Natural killer cell (primary cell): Measurements from ENCODE around the gene SLC40A1. TPM values are rescaled to one million over a fixed set of nuclear protein-coding genes. Genes with fewer than 3 reads are reported as not detected.

Experiments
- ATAC-seq, 3 donors: fragments of 150-1000 bp in 2 of 3; fragments of 200-7000 bp in 1 of 3; cut with Tn5 transposase; 1 replicate in 1 of 3; 2 replicates in 2 of 3; pipeline ENCODE4 v1.10.0; 2021; ENCODE audit warnings: mild to moderate bottlenecking in 2 of 3, moderate library complexity in 2 of 3
- DNase-seq, 2 donors: peaks; one replicate each; pipeline versions ENCODE4 v3.0.0 to v3.0.0-alpha.2; 2013 to 2021; ENCODE audit warnings: mixed read lengths in 1 of 2
- H3K27ac ChIP-seq: one replicate; pipeline ENCODE4 v1.5.1; 2013; ENCODE audit warnings: mild to moderate bottlenecking, low read length
- H3K27me3 ChIP-seq: one replicate; pipeline ENCODE4 v1.6.1; 2013; ENCODE audit warnings: low read length; ENCODE audit not compliant: control insufficient read depth, insufficient read depth
- H3K36me3 ChIP-seq: one replicate; pipeline ENCODE4 v1.6.1; 2013; ENCODE audit warnings: low read length; ENCODE audit not compliant: control insufficient read depth, insufficient read depth
- H3K4me1 ChIP-seq: one replicate; pipeline ENCODE4 v1.6.1; 2013; ENCODE audit warnings: low read length; ENCODE audit not compliant: control insufficient read depth, insufficient read depth
- H3K4me3 ChIP-seq: one replicate; pipeline ENCODE4 v1.5.1; 2013; ENCODE audit warnings: low read length
- H3K9me3 ChIP-seq: one replicate; pipeline ENCODE4 v1.6.1; 2013; ENCODE audit warnings: low read length; ENCODE audit not compliant: control insufficient read depth, insufficient read depth
- H3K27ac Mint-ChIP-seq, 2 donors: one replicate each; pipeline ENCODE4 v1.8.0; 2022; ENCODE audit warnings: mild to moderate bottlenecking in 2 of 2, mixed read lengths in 2 of 2, moderate library complexity in 1 of 2
- H3K27me3 Mint-ChIP-seq, 2 donors: one replicate each; pipeline ENCODE4 v1.8.0; 2022; ENCODE audit warnings: low read depth in 2 of 2, mixed read lengths in 2 of 2
- H3K36me3 Mint-ChIP-seq: one replicate; pipeline ENCODE4 v1.8.0; 2022; ENCODE audit warnings: mixed read lengths
- H3K4me1 Mint-ChIP-seq, 2 donors: one replicate each; pipeline ENCODE4 v1.8.0; 2022; ENCODE audit warnings: mixed read lengths in 2 of 2
- H3K4me3 Mint-ChIP-seq: one replicate; pipeline ENCODE4 v1.8.0; 2022; ENCODE audit warnings: mild to moderate bottlenecking, moderate library complexity, mixed read lengths
- H3K9me3 Mint-ChIP-seq, 2 donors: one replicate each; pipeline ENCODE4 v1.8.0; 2022; ENCODE audit warnings: mixed read lengths in 2 of 2
- WGBS: methylation state at CpG from one replicate; pipeline ENCODE4 v1.1.7; 2013; ENCODE audit warnings: missing lambda C conversion rate; ENCODE audit not compliant: insufficient coverage; 5-methylcytosine and 5-hydroxymethylcytosine counted together
- intact Hi-C: fragments of 100-400 bp; cut with micrococcal nuclease; formaldehyde crosslinking; loops from one replicate; pipeline ENCODE4 v1.14.2; 2022
- total RNA-seq, 4 donors: library from RNA; stranded (reverse); fragments of 120-200 nt in 1 of 4; gene quantifications; one replicate each; pipeline versions ENCODE4 v1.2.3 to v1.2.4, GENCODE V29; 2013 to 2022
- TF ChIP-seq, protein P1 (sequence below): fragments of 200-600 bp; IDR thresholded peaks from one replicate; pipeline ENCODE4 v1.8.0; 2022; ENCODE audit warnings: antibody characterized with exemption

The SLC40A1 gene
- total RNA-seq, 3 donors from 2014 or later (not counting 1 experiment from before 2014, with no cell fraction given) = 1.8 to 5.2 (median 4.4) TPM

- intact Hi-C loops = no loop called here
- Histone ChIP-seq H3K36me3 (no peaks in the 10 kb centered on the region), H3K27me3 (no peaks in the 10 kb centered on the region), H3K27ac (no peak overlapping the region), H3K9me3 (no peaks in the 10 kb centered on the region), H3K4me3 (no peak overlapping the region), H3K4me1 (no peaks in the 10 kb centered on the region)
- Mint-ChIP-seq H3K4me1 (peaks cover 5 to 9% of the 10 kb centered on the region in 2 donors), H3K9me3 (no peaks in the 10 kb centered on the region), H3K36me3 (no peaks in the 10 kb centered on the region), H3K27ac (no peak overlapping the region), H3K27me3 (peaks cover 0 to 4% of the 10 kb centered on the region in 2 donors), H3K4me3 (no peak overlapping the region)
- TF ChIP-seq, protein P1, sequence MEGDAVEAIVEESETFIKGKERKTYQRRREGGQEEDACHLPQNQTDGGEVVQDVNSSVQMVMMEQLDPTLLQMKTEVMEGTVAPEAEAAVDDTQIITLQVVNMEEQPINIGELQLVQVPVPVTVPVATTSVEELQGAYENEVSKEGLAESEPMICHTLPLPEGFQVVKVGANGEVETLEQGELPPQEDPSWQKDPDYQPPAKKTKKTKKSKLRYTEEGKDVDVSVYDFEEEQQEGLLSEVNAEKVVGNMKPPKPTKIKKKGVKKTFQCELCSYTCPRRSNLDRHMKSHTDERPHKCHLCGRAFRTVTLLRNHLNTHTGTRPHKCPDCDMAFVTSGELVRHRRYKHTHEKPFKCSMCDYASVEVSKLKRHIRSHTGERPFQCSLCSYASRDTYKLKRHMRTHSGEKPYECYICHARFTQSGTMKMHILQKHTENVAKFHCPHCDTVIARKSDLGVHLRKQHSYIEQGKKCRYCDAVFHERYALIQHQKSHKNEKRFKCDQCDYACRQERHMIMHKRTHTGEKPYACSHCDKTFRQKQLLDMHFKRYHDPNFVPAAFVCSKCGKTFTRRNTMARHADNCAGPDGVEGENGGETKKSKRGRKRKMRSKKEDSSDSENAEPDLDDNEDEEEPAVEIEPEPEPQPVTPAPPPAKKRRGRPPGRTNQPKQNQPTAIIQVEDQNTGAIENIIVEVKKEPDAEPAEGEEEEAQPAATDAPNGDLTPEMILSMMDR = no peak
- no CpG with 5 or more reads among the region's 1 CpG for WGBS
- DNase-seq (no peak), ATAC-seq (no peak)
Observed at GRCh38 chr2:189557373-189557772, 23.2 kb downstream of the SLC40A1 start.

GRCh38 chr2:189556526-189556925, 24.1 kb downstream of the SLC40A1 start:
- Histone ChIP-seq H3K27me3 (no peaks in the 10 kb centered on the region), H3K4me3 (no peak overlapping the region), H3K36me3 (no peaks in the 10 kb centered on the region), H3K9me3 (no peaks in the 10 kb centered on the region), H3K4me1 (no peaks in the 10 kb centered on the region), H3K27ac (no peak overlapping the region)
- peaks cover 0 to 6% of the 10 kb centered on the region in 2 donors for H3K27me3 Mint-ChIP-seq
- no peaks in the 10 kb centered on the region for H3K36me3 Mint-ChIP-seq
- DNase-seq (no peak), ATAC-seq (no peak)
- no peak overlapping the region for H3K27ac Mint-ChIP-seq
- WGBS = 98% methylated on average over 7 of the region's 7 CpGs
- intact Hi-C loops = no loop called here
- no peak overlapping the region for H3K4me3 Mint-ChIP-seq
- H3K4me1 Mint-ChIP-seq = peaks cover 5 to 9% of the 10 kb centered on the region in 2 donors
- TF ChIP-seq, protein P1 = no peak
- H3K9me3 Mint-ChIP-seq = no peaks in the 10 kb centered on the region

DNA sequence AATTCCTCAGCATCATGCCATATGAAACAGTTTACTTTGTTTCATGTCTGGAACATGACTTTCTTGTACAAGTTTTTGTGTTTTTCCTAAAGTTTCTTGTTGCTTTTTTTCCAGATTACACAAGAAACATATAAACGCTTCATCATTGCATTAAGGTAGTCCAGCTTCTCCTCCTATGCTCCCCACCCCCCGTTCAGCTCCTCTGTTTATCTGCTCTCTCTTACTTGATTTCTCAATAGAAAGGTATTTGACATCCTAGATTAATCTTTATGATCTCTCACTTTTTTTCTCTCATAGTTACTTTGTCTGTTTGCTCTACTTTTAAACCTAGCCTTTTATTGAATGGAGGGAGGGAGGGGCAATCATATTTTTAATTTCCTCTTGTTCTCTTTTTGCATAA, 25.4 kb downstream of the SLC40A1 start:
- peaks cover 0 to 6% of the 10 kb centered on the region in 2 donors for H3K27me3 Mint-ChIP-seq
- no peak overlapping the region for H3K4me3 Mint-ChIP-seq
- no peak overlapping the region for H3K27ac Mint-ChIP-seq
- H3K36me3 Mint-ChIP-seq = no peaks in the 10 kb centered on the region
- intact Hi-C loops = no loop called here
- no peaks in the 10 kb centered on the region for H3K9me3 Mint-ChIP-seq
- Histone ChIP-seq H3K36me3 (no peaks in the 10 kb centered on the region), H3K4me1 (no peaks in the 10 kb centered on the region), H3K27me3 (no peaks in the 10 kb centered on the region), H3K4me3 (no peak overlapping the region), H3K9me3 (no peaks in the 10 kb centered on the region), H3K27ac (no peak overlapping the region)
- WGBS = 85% methylated on average over 2 of the region's 2 CpGs
- TF ChIP-seq, protein P1 = no peak
- ATAC-seq (no peak), DNase-seq (no peak)
- peaks cover 5 to 9% of the 10 kb centered on the region in 2 donors for H3K4me1 Mint-ChIP-seq

GRCh38 chr2:189553504-189554088, 27.0 kb downstream of the SLC40A1 start:
- intact Hi-C loops = no loop called here
- TF ChIP-seq, protein P1 = no peak
- H3K4me3 Mint-ChIP-seq = no peak overlapping the region
- WGBS = no CpG with 5 or more reads among the region's 1 CpG
- Histone ChIP-seq H3K36me3 (no peaks in the 10 kb centered on the region), H3K27me3 (no peaks in the 10 kb centered on the region), H3K27ac (no peak overlapping the region), H3K4me1 (no peaks in the 10 kb centered on the region), H3K9me3 (no peaks in the 10 kb centered on the region), H3K4me3 (no peak overlapping the region)
- DNase-seq (no peak), ATAC-seq (no peak)
- H3K36me3 Mint-ChIP-seq = no peaks in the 10 kb centered on the region
- H3K27me3 Mint-ChIP-seq = peaks cover 0 to 6% of the 10 kb centered on the region in 2 donors
- H3K27ac Mint-ChIP-seq = no peak overlapping the region
- H3K4me1 Mint-ChIP-seq = no peaks in the 10 kb centered on the region
- H3K9me3 Mint-ChIP-seq = no peaks in the 10 kb centered on the region
